GM18498 (cell line): ENCODE measurements around the gene HMX1.

Experiments
- ATAC-seq: cut with Tn5 transposase; IDR thresholded peaks from one replicate; pipeline ENCODE4 v1.9.1; 2021; ENCODE audit warnings: mild to moderate bottlenecking, moderate library complexity; ENCODE audit not compliant: unreplicated experiment

Gene HMX1

DNA sequence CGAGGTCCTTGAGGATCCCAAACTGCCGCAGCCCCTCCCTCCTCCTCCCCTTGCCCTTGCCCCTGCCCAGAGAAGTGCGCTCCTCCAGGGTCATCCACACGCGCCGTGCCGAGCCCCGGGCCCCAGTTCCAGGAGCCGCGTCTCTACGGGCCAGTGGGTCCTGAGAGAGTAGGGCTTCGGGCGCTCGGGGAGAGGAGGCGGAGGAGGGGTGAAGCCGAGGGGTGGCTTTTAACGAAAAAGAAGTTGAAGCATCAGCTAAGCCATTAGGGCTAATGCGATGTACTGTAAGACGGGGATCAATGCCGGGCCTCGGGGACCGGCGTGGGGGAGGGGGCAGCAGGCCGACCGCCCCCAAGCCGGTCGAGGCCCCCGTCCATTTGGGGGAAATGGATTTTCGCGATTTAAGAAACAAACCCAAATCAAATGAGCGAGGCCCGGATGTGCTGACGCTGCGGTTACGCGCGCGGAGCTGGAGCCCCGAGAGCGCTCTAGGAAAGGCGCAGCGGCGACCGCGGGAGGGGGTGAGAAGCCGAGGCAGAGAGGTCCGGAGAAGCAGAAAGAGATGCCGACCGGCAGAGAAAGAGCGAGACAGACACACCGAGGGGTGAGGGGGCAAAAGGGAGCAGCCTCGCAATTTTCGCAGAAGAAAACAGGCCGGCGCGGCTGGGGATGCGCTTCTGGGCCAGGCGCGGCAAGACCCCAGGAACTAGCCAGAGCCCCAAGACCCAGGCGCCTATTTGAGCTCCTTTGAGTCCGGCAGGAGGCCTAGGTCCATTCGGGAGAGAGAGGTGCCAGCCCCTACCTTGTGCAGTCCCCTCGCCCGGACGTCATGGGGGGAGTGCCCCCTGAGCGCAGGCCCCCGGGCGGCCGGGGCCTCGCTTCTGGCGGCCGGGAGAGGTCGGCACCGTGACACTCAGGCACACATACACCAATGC, 13.6 kb downstream of the HMX1 start:
- no peak for ATAC-seq

GRCh38 chr4:8856835-8857621, 14.6 kb downstream of the HMX1 start:
- ATAC-seq, result no peak

DNA sequence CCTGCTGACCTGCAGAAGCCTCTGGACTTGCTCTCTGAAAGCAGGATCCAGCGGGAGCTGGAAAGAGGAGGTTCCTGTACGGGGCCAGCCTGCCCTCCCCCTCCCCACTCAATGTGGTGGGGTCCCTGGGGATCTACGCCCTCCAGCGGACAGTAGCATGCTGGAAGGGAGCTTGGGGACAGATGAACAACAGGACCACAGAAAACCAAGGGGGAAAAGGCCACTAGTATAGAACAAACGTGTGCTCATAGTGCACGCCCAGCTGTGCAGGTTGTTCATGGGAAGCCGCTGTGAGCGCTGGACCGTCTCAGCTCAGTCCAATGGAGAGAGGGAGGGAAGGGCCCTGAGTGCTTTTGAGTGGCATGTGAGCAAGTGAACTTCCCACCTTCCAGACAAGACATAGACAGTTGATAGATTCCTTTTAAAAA, 15.8 kb downstream of the HMX1 start:
- no peak for ATAC-seq

GRCh38 chr4:8854931-8855330, 16.7 kb downstream of the HMX1 start:
- ATAC-seq, result no peak

- no peak for ATAC-seq
Observed at GRCh38 chr4:8854016-8854415, 17.6 kb downstream of the HMX1 start.

GRCh38 chr4:8853249-8853648, 18.4 kb downstream of the HMX1 start:
- no peak for ATAC-seq

- no peak for ATAC-seq
Observed at GRCh38 chr4:8852118-8852704, 19.4 kb downstream of the HMX1 start.

DNA sequence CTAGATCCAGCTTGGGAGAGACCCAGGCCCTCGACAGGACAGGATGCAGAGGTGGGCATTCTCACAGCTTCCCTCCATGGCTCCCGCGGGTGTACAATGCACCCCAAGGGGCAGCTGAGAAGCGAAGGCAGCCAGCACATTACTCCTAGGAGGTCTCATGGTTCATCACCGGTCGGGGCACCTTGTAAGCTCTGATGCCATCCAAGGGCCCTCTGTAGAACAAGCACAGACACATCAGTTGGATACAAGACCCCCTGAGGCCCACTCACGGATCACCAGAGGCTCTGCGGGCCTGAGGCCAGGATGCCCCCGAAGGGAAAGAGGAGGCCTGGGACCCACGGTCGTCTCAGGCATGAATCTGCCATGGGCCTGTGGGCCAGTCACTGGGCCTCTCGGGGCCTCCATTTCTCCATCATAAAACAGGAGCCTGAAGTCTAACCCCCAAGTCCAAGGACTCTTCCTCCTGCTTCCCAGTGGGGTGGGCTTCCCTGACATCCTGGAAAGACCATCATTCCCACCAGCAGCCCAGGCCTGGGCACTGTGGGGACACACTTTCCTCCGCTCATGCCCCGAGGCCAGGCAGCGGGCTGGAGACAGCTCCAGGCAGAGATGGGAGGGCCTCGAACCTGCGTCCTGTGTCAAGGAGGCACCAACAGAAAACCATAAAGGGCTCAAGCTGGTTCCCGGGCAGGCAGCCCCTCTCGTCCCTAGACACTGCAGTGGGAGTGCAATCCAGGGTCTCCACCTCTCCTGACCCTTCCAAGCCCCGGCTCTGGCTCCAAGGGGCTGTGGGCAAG, 20.1 kb downstream of the HMX1 start:
- no peak for ATAC-seq

- ATAC-seq, result no peak
Observed at GRCh38 chr4:8850830-8851188, 20.8 kb downstream of the HMX1 start.

- ATAC-seq, result no peak
Observed at GRCh38 chr4:8850074-8850829, 21.4 kb downstream of the HMX1 start.

DNA sequence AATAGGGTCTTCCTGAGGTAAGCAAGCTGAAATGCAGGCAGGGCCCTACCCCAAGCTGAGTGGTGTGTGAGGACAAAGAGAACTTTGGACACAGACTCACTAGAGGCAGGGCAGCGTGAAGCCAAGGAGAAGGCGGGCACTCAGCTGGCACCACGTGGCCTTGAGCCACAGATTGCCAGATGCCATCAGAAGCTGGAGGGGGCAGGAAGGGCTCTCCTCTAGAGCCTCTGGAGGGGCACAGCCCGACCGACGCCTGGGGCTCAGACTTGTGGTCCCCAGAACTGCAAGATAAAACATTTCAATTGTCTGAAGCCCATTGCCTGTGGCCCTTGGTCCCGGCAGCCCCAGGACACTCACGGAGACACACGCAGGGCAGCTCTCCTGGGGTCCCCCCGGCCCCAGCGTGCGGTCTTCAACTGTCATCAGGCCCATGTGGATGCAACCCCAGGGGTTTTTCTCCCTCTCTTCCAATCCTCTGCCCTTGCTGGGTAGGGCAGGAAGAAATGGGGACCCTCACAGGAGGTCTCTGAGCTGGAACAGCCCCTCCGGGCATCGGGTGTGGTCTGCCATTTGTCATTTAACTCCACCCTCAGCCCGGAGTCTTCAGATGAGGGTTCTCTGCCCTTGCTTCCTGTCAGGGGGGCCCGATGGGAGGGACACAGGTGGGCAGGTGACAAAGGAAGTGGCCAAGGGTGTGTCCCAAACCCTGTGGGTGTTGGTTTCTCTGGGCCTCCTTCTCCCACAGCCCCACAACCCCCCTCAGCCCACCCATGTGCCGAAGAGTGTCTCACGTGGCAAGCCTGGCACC, 22.2 kb downstream of the HMX1 start:
- no peak for ATAC-seq

DNA sequence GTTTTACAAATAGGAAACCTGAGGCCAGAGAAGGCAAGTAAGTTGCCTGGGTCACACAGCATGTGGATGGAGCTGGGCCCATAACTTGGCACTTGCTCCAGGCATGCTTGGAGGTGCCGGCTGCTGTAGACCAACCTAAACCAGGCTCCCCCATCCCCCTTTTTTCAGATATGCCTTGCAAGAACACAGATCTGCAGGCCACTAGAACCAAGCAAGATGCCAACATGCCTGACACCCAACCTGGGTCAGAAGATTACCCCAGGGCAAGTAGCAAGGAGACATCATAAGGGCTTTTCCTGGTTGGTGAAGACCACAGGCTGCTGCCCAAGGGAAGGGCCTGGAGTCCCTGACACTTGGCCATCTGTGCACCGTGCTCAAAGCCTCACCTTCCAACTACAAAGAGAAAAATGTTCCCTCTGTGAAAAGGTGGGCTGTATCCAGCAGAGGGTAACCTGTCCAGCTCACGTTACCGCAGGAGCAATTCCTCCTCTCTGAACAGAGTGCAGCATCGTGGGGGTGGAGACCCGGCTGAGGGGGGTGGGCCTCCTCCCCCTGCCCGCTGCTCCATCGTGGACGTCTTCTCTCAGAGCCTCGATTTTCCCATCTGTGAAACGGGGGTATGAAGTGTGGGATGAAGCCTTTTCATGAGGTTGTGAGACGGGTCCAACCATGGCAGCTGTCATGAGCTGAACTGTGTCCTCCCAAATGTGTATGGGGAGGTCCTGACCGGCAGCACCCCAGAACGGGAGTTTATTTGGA, 23.0 kb downstream of the HMX1 start:
- ATAC-seq, result no peak

GRCh38 chr4:8847764-8848163, 23.9 kb downstream of the HMX1 start:
- no peak for ATAC-seq

GRCh38 chr4:8847331-8847730, 24.3 kb downstream of the HMX1 start:
- no peak for ATAC-seq

GRCh38 chr4:8846826-8847225, 24.8 kb downstream of the HMX1 start:
- no peak for ATAC-seq

GRCh38 chr4:8846046-8846720, 25.5 kb downstream of the HMX1 start:
- ATAC-seq, result no peak

DNA sequence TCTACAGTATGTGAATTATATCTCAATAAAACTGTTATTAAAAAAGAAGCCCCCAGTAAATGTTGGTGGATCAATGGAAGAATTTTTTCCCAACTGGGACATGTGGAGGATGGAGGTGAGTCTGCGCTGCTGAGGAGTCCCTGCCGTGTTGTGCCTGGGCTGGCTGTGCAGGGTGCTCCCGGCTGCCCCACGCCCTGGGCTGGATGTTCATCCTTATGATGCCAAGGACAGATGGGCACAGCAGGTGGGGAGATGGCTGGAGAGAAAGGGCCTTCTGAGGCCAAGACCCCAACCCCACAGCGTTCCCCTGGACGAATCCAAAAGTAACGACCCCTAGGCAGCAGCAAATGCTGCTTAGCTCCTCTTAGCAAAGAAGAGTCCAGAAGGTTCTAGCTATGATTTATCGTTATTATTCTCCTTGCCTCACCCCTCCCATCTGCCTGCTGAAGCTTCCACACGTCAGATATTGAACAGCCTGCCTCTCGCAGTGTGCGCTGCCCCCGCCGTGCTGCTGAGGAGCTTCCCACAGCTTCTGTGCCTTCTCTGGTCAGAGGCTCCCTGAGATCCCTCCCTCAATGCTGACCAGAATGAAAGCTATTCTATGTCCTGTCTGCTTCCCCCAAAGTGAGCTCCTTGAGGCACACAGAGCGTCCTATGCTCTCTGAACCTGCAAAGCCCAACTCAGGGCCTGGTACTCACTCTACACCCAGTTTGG, 26.5 kb downstream of the HMX1 start:
- no peak for ATAC-seq
